GM21723 (cell line): Measurements from ENCODE around the gene NCAM2.

ENCODE experiments used
- ATAC-seq: cut with Tn5 transposase; IDR thresholded peaks from one replicate; pipeline ENCODE4 v1.9.1; 2021; ENCODE audit warnings: mild to moderate bottlenecking, moderate library complexity; ENCODE audit not compliant: unreplicated experiment

The NCAM2 gene

DNA sequence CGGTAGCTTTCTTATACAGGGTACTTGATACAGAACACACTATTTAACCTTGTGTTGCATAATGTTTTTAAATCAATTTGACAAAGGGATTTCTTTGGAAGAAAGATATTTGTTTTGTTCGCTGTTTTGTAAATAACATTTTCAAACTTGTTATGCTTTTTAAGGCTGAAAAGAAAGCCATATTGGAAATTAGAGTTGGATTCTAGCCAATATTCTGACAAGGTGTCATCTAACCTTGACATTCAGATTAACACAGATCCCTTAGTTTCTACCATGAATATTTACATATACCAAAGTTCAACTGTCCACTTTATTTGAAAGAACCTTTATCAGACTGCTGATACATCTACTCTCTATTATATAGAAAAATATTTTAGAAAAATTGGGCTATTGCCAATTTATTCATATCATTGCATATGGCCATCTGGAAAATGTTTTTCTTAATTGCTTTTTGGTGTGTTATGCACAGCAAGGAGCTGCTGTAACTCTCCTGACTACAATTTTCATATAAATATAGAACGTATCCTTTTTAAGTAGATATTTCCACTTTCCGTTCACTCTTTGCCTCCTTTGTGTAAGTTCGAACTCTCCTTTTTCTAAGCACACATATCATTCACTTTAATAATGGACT is 206.3 kb downstream of the NCAM2 start:
- no peak for ATAC-seq

DNA sequence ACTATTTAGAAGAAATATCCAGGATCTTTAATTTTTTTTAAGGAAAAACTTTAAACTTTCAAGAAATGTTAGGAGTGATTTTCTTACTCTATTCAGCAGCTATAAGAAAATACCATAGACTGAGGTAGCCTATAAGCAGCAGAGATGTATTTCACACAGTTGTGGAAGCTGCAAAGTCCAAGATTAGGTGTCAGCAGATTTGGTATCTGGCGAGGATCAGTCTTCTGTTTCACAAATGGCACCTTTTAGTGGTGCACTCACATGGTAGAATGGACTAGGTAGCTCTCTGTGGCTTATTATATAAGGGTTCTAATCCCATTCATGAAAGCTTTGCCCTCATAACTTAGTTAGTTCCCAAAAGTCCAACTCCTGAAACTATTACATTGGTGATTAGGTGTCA is 207.4 kb downstream of the NCAM2 start:
- no peak for ATAC-seq

DNA sequence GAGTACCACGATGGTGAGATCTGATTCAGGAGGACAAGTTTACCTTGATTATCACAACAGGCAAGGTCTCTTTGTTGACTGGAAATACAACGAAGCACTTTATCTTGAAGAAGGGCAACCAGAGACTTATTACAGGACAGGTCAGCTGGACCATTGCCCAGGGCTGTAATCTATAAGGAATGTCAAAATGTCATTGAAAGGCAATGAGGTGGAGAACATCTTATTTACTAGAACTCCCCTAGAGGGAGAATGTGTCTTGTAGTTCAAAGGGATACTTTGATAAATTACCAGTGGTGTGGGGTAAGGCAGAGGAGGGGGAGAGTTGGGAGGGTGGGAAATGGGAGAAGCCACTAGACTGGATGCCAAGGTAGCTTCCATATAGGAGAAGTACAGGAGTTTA is 212.3 kb downstream of the NCAM2 start:
- ATAC-seq, result no peak

DNA sequence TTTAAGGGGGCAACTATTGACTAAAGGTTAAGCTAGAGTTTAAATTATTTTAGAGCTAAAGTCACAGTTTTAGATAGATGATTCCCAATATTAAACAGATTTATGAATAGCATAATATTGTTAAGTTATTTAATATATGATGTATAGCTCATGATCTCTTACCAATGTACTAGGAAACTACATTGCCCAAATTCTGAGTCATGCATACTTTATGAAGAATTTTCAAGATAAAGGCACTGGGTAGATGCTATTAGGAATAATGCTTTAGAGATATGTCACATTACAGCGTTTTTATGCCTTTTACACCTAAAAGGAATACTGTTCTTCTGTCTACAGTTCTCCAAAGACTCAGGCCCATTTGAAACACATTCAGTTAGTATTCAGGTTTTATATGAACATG is 215.1 kb downstream of the NCAM2 start:
- ATAC-seq, result no peak

DNA sequence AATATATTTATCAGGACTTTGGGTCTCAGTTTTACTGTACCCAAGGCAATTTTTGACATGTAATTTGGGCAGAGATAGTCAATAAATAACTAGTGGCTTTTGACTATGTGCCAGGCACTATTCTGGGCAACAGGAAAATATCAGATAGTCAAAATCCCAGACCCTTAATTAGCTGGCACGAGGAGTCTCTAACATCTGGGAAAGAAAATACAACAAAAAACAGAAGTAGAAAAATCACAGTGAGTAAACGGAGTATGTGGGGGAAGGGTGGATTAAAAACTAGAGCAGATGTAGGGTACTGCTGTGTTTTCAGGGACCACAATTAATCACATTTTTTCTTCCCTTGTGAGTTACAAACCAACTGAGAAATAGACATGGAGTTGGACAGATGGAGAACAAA is 217.8 kb downstream of the NCAM2 start:
- ATAC-seq, result no peak

DNA sequence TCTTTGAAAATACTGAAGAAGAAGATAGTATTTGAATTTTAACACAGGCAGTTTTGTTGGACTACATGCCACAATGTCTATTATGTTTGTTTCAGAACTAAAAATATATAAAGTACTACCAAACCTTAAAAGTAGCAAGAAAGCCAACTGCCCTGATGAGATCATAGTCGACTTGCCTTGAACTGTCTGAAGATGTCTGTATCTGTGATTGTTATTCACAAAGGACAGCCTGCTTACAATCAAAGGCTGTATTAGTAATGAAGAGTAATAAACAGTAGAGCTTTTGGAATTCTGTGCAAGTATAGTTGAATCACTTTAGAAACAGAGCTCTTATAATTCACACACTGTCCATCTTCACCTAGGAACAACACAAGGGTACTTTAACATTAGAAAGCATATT is 228.3 kb downstream of the NCAM2 start:
- ATAC-seq, result no peak

DNA sequence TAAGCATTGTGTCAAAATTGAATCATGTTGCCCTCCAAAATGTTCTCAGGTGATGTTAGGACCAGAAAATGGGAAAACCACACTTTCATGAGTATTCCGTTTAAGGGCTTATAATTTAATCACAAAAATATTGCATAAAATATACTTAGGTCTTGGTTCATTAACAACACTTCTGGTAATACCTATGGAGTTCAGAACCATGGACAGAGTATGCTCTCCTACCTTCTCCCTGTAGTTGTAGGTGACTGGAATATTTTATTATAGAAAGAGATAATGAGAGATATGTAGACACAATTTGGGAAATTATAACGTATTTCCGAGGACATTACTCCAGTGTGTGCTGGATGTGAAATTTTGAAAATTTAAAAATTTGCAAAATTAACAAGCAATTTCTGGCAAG is 232.5 kb downstream of the NCAM2 start:
- no peak for ATAC-seq

DNA sequence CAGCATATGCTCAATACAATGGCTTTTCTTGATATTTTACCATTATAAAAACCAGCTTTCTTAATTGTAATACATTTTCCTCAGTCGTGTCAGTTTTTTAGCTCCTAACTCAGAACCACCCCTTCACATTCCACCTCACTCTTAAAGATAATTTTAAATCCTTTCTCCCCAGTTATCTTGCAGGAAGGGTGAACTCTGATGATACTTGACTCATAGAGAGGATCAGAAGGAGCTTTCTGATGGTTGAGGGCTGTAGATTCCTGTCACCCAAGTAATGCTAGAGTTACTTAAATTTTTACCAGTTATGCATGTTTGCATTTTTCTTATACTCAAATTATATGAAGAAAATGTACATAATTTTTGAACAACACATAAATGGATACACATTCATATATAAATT is 233.7 kb downstream of the NCAM2 start:
- ATAC-seq, result no peak

DNA sequence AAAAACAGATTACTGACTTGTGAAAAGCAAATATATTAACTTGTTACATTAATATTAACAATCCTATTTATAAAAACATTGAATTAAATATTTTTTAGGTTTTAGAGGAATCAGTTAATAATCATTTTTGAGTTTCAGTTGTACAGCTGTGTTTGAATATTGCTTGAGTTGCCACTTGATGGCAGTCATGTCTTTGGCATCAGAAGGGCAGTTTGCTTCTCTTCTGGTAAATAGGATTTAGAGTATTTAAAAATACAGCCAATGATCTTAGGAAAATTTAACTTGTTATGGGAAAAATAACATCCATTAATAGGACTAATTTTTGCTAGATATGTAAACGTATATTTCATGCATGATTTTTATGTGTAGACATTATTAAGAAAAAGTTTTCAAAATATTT is 234.1 kb downstream of the NCAM2 start:
- ATAC-seq, result no peak

DNA sequence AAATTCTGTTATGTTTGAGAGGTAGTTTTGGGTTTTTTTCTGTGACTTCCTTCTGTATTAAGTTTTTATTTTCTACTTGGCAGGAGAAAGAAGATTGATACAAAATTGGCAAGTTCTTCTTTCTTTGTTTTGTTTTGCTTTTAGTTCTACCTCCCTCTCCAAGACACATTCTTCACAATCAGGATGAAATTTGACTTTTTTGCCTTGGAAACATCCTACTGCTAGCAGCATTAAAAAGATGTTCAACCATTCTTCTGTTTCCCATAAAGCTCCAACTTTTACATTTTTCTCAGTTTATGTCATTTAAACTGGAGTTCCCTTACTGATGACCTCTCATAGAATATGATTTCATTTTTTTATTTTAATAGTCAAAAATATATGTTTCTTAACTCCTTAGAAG is 234.8 kb downstream of the NCAM2 start:
- ATAC-seq, result no peak

DNA sequence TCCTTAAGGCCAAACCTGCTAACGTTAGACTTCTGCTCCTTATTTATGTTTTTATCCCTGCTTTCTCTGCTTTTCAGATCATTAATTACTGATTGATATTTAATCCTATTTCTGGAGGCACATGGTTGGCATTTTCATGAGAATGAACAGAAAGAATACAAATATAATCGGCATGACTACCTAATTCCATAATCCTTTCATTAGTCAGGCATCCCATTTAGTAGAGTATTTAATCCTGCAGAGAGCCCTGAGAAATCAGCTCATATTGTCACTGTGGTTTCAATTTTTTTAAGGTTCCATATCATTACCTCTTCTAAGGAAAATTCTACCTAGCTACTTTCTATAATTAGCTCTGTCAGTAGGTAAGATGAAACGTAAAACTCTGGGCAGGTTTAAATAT is 238.8 kb downstream of the NCAM2 start:
- ATAC-seq, result no peak

DNA sequence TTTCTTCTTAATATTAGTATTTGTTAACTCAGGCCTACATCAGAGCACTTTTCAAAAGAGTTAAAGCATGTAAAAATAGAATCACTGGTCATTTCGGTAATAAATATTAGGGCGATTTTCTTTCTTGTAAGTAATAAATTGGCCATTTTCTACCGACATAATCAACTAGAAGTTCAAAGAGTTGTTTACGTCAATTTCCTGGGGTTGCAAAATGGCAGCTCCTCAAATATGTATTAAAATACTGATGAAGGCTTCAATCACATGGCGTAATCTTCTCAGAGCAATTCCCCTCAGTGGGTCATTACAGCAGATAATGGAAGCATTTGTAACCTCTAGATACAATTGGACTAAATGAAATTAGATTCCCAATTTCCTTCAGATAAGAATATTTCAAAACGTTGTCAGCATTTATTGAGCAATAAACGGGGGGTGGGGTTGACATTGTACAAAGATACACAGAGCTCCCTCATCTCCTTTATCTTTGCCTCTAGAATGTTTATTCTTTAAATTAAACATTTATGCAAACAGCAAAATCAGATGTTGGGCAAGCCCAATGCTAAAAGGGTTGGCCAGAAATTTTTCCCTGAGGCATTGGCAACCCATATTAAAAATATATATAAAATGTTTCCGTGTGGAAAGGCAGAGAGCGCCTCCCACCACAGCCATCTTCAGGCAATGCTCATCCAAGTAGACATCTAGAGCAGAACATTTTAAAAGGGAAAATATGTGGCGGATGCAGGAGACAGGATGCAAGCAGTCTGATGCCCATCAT is 240.6 kb downstream of the NCAM2 start:
- ATAC-seq, result no peak

DNA sequence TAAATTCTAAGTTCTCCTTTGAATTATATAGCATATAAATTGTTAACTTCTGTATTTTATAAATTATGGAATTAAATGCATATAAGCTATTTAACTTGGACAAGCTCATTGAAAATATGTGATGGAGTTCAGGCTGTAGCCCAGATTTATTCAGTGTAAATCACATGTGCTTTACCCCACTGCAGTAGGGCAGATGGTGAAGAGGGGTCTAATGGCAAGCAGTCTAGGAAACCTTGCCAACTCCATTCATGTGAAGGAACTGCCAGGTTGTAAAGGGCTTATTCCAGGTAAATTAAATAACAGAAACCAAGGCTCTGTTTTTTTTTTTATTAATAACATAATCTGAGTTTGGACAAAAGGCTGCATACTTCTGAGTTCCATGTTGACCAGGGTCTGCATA is 243.2 kb downstream of the NCAM2 start:
- ATAC-seq, result no peak

DNA sequence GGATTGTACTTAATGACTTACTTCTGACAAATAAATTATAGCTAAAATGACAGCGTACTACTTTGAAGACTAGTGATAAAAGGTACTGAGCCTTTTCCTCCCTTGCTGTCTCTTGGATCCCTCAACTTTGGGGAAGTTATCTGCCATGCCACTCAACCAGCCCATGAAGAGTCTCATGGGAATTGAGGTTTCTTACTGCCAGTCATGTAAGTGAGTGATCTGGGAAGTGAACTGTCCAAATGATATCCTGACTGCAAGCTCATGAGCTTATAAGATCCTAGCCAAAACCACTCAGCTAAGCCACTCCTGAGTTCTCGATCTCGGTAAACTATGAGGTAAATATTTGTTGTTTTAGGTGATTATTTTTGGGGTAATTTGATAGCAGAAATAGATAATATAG is 247.8 kb downstream of the NCAM2 start:
- ATAC-seq, result no peak

DNA sequence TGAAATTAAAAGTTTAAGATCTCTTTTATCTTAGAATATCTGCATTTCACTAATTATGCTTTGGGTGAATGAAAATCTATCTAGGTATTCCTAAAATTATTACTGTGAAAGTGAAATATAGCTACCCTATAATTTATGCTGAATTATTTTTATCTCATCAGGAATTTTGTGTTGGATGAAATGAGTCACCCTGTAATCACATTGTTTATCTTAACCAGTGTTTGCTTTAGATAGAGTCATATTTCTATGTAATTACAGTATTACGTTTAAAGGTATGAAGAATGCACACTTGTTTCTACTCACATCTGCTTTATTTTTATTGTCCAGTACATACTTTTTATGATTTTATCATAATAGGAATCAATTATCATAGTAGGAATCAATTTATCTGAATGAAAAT is 249.2 kb downstream of the NCAM2 start:
- ATAC-seq, result no peak

DNA sequence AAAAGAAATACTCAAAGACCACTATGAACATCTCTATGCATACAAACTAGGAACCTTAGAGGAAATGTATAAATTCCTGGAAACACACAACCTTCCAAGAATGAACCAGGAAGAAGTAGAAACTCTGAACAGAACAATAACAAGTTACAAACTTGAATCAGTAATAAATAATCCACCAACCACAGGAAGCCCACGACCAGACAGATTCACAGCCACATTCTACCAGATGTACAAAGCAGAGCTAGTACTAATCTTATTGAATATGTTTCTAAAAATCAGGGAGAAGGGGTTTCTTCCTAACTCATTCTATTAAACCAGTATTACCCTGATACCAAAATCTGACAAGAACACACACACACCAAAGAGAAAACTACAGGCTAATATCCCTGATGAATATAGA is 263.8 kb downstream of the NCAM2 start:
- ATAC-seq, result no peak

DNA sequence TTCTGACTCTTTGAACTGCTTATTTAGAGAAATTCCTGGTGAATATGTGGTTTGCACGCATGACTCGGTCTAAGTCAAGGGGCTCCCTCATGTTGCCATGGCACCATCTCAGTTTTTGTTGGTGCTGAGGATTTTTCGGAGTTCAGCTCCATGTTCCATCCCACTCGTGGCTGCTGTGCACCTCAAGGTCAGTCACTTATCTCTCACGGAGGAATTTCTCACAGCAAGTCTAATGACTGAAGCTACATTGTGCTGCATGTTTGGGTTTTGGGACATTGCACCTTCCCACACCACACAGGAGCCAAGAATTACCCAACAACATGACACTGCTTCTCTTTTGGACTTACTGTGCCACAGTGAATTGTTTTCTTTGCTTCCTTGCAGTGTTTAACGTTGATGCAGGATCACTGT is 269.9 kb downstream of the NCAM2 start:
- ATAC-seq, result no peak

DNA sequence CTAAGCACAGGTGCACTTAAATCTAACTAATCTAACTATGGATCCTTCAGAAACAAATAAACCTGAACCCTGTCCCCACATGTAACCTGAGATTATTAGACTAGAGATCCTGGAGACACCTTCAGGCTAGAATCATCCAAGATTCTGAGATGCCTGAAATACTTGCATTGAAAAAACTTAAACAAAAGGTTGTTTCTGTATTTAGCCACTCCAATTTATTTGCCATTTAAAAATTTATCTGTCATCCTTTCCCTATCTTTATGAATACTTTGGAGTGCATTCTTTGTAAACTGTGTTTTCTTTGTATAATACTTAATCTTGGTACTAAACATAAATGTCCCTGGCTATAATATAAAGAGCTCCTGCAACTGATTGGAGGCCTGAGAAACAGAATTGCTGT is 270.7 kb downstream of the NCAM2 start:
- no peak for ATAC-seq

DNA sequence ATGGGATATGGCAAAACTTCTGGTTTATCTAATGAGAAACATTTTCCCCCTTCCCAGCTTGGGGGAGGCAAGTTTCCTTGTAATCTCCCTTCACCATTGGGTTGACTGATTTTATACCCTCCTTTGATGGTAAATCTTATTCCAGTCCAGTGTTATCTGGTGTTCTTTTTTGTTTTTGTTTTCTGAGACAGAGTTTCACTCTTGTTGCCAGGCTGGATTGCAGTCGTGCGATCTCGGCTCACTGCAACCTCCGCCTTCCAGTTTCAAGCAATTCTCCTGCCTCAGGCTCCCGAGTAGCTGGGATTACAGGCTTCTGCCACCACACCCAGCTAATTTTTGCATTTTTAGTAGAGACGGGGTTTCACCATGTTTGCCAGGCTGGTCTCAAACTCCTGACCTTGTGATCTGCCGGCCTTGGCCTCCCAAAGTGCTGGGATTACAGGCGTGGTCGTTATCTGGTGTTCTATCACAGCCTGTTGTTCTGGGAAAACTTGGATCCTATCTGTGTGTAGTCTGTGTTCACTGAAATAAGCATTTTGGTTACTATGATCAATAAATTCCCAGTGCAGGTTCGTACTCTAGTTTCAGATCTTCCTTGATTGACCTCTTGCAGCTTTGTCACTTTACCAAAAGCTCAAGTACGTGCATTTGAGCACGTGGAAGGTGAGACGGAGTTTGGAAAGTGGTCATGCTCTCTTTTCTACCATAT is 281.1 kb downstream of the NCAM2 start:
- no peak for ATAC-seq

DNA sequence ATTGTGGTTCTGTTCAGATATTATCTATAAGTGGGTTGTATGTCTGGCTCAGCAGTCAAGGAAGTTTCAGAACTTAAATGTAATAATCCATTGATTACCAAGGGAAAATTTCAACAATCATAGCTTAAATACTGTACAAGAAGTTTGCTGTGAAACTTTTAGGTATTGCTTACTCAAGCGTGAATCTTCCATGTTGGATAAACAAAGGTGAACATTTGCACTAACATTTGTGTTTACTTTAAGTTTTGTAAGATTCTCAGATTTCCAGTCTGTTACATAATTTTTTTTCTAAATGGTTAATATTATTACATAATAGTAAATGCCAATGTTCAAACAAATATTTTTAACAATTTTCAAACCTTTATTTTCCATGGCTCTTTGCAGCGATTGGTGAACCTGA is 285.6 kb downstream of the NCAM2 start:
- no peak for ATAC-seq

DNA sequence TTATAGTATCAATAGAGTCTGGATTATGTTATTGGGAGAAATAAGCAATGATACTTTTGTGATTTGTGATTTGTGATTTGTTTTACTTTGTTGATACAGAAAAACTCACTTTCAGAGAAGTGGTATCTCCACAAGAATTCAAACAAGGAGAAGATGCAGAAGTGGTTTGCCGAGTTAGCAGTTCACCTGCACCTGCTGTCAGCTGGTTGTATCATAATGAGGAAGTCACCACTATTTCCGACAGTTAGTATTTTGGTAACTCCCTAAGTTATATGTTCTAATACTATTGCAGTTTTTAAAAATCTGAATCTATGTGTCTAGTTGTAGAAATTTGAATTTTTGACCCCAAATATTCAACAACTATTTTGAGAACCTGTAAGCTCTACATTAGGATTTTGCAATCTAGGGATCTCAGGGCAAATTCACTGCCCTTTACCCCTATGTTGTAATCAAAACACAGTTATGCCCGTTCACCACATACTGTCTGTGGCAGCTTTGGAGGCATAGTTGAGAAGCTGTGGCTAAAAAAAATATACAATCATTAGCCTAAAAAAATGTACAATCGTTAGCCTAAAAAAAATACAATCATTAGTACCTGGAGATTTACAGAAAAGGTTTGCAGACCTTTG is 288.1 kb downstream of the NCAM2 start:
- ATAC-seq, result no peak

DNA sequence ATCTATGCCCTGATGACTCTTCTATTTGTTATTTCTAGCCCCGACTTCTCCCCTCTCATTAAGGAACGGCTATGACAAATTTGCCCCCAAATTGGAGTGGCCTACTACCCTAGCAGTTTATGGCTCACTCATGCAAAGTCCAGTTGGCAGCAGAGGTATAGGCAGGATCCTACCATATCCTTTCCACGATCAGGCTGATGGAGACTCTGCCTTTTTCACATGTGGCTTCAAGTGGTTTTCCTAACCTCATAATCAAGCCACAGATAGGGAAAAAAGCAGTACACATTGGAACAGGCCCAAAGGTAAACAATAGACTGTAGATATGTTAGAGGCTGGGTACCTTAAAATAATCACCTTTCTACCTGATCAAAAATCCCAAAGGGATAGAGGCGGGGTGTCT is 292.5 kb downstream of the NCAM2 start:
- no peak for ATAC-seq
